Adipocyte (in vitro differentiated cells): ENCODE results near the gene LRRC4B.
"Not testable (repeated sequence)": the region's sequence is repeated elsewhere in the genome, so short reads cannot be mapped to it uniquely, and the experiment has no call there.

Experiments used
- DNase-seq: peaks from one replicate; pipeline ENCODE4 v3.0.0-alpha.2; 2015; ENCODE audit warnings: low read depth
- H3K27me3 ChIP-seq: replicated peaks from 2 replicates; pipeline ENCODE4 v1.7.0; 2013; ENCODE audit warnings: mild to moderate bottlenecking, low read length, moderate library complexity; ENCODE audit not compliant: control insufficient read depth, insufficient read depth
- H3K36me3 ChIP-seq: 2 replicates; pipeline ENCODE4 v1.7.0; 2013; ENCODE audit warnings: low read length, mild to moderate bottlenecking, moderate library complexity; ENCODE audit not compliant: control insufficient read depth, insufficient read depth, severe bottlenecking
- H3K4me1 ChIP-seq: 2 replicates; pipeline ENCODE4 v1.7.0; 2013; ENCODE audit warnings: mild to moderate bottlenecking, low read length, moderate library complexity; ENCODE audit not compliant: control insufficient read depth, insufficient read depth
- H3K4me3 ChIP-seq: 2 replicates; pipeline ENCODE4 v1.7.0; 2013; ENCODE audit warnings: mild to moderate bottlenecking, low read length, moderate library complexity
- H3K9ac ChIP-seq: 2 replicates; pipeline ENCODE4 v1.7.0; 2013; ENCODE audit warnings: mild to moderate bottlenecking, low read length, moderate library complexity
- H3K9me3 ChIP-seq: 2 replicates; pipeline ENCODE4 v1.7.0; 2013; ENCODE audit warnings: mild to moderate bottlenecking, low read length, moderate library complexity; ENCODE audit not compliant: control insufficient read depth

Gene LRRC4B

DNA sequence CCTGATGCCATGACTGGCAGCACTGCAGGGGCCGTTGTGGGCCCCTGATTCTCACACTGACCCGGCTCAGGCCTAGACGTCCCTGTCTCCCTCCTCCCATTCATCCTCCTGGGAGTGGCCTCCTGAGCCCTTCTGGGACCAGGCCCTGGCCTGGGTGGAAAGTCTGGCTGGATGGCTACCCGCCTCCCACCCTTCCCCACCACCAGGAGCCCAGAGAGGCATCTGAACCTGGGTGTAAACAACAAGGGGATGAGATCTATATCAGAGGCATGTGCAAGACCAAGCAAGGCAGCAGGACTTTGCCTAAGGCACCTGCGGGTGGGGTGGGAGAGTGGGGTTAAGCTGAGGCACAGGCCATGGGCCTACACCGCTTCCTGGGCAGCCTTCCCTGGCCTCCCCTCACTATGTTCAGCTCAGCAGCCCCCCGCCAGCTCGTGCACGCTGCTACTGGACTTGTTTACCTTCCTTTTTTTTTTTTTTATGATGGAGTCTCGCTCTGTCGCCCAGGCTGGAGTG is 32.5 kb downstream of the LRRC4B start:
- Histone ChIP-seq H3K9me3 (peaks cover 18% of the 10 kb centered on the region), H3K36me3 (no peaks in the 10 kb centered on the region)

DNA sequence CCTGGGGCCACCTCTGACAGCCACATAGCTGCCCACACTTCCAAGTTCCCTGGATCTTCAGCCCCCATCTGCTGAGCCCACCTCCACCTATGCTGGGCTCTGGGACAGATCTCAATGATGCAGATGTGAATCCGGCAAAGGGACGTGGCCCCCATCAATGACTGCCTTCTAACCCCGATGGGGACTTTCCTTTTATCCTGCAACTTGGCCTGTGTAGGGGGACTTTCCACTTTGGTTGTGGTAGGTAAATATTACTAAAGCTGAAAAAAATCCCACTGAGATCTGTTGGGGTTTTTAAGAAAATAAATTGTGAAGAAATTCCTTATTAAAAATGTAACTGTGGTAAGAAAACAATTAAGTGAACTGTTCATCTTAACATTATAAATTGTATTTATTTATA is 33.8 kb downstream of the LRRC4B start:
- Histone ChIP-seq H3K9me3 (peaks cover 18% of the 10 kb centered on the region), H3K36me3 (no peaks in the 10 kb centered on the region)

More for the DNA sequence above, 32.5 kb downstream of the LRRC4B start:
- Histone ChIP-seq H3K27me3 (no peaks in the 10 kb centered on the region), H3K4me3 (no peak overlapping the region), H3K4me1 (no peaks in the 10 kb centered on the region), H3K9ac (no peak overlapping the region)
- no peak for DNase-seq

DNA sequence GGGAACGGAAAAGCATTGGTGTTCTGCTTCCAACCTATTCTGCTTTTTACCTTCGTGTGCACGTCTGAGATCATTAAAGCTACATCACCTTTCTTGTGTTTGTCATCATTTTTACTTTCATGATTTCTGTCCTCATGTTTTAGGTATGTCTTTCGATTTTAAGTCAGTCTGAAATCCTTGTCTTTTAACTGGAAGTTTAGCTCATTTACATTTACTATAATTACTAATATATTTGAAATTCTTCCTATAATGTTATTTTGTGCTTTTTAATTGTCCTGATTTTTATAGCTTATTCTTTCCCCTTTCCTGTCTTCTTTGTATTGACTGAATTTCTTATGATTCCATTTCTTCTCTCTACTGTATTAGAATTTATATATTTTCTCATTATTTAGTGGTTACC is 35.3 kb downstream of the LRRC4B start:
- no peak overlapping the region for H3K4me3 ChIP-seq
- H3K4me1 ChIP-seq: no peaks in the 10 kb centered on the region
- no peak for DNase-seq
- H3K36me3 ChIP-seq: no peaks in the 10 kb centered on the region
- peaks cover 18% of the 10 kb centered on the region for H3K9me3 ChIP-seq
- H3K9ac ChIP-seq: no peak overlapping the region
- H3K27me3 ChIP-seq: peaks cover 3% of the 10 kb centered on the region

More for the DNA sequence above, 33.8 kb downstream of the LRRC4B start:
- no peak for DNase-seq
- Histone ChIP-seq H3K27me3 (no peaks in the 10 kb centered on the region), H3K4me1 (no peaks in the 10 kb centered on the region), H3K9ac (no peak overlapping the region), H3K4me3 (no peak overlapping the region)

DNA sequence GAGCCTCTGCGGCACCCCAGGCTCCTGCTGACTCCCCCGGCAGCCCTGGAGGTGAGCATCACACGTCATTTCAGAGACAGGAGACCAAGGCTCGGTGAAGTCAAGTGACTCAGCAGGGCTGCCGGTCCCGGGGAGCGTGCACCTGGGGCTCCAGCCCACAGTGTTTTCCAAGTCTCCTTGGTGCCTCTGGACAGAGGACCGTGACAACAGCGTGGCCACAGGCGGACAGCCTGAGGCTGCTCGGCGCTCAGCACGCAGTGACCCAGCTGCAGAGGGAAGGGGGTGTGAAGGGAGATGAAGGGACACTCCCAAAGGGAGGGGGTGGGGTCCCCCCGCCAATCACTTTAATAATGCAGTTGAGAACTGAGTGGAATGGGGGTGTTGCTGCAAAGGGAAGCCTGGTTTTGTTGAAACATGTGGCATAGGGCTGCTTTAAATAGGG is 37.0 kb downstream of the LRRC4B start:
- no peak for DNase-seq

DNA sequence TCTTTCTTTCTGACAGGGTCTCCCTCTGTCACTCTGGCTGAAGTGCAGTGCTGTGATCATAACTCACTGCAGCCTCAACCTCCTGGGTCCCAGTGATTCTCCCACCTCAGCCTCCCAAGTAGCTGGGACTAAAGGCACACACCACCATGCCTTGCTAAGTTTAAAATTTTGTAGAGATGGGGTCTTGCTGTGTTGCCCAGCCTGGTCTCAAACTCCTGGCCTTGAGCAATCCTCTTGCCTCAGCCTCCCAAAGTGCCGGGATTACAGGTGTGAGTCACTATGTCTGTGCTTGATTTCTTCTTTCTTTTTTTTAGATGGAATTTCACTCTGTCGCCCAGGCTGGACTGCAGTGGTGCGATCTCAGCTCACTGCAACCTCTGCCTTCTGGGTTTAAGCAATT is 40.2 kb downstream of the LRRC4B start:
- not testable (repeated sequence) for H3K36me3 ChIP-seq, H3K9me3 ChIP-seq, H3K27me3 ChIP-seq, H3K4me1 ChIP-seq, H3K9ac ChIP-seq, H3K4me3 ChIP-seq, DNase-seq

More for the DNA sequence above, 37.0 kb downstream of the LRRC4B start:
- H3K9ac ChIP-seq: no peak overlapping the region
- no peaks in the 10 kb centered on the region for H3K36me3 ChIP-seq
- no peaks in the 10 kb centered on the region for H3K4me1 ChIP-seq
- peaks cover 18% of the 10 kb centered on the region for H3K9me3 ChIP-seq
- H3K27me3 ChIP-seq: peaks cover 3% of the 10 kb centered on the region
- no peak overlapping the region for H3K4me3 ChIP-seq

DNA sequence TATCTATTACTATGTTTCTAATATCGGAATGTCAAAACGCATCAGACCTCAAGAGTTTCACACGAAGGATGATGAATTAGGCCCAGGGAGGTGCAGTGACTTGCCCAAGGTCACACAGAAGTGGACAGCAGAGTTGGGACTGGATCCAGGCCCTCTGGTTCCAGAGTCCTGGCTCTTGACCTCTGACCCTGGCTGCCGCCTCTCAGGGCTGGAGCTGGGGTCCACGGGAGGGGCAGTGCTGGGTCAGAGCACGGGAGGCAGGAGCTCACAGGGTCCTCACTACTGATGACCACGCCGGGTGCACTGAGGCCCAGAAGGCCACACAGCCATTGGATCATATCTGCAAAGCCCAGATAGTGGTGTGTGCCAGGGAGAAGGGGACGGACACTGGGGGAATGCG is 45.4 kb downstream of the LRRC4B start:
- peaks cover 5% of the 10 kb centered on the region for H3K27me3 ChIP-seq
- H3K36me3 ChIP-seq: no peaks in the 10 kb centered on the region
- no peak overlapping the region for H3K9ac ChIP-seq
- no peak for DNase-seq
- no peak overlapping the region for H3K4me3 ChIP-seq
- H3K4me1 ChIP-seq: no peaks in the 10 kb centered on the region
- H3K9me3 ChIP-seq: no peaks in the 10 kb centered on the region

DNA sequence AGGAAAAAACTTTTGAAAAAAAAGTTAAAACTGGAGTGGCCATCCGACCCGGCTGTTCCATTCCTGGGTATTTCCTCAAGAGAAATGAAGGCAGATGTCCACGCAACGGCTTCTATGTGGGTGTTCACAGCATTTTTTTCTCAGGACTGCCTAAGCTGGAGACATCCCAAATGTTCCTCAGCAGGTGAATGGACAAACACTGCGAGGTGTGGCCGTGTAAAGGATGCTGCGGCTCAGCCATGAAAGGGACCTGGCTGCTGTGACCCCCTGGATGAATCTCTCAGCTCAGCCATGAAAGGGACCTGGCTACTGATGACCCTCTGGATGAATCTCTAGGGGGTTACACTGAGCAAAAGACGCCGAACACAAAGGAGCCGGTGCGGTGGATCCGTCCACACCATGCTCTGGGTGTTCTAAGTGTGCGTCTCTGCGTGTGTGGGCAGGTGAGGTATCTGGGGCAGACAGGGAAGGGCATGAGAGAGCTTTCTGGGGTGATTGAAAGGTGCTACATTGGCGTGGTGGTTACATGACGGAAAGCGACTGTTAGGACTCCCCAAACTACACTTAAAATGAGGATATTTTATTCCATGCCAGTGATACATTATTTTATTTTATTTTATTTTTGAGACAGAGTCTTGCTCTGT is 47.3 kb downstream of the LRRC4B start:
- Histone ChIP-seq H3K4me1 (no peaks in the 10 kb centered on the region), H3K9ac (no peak overlapping the region), H3K27me3 (peaks cover 5% of the 10 kb centered on the region), H3K9me3 (no peaks in the 10 kb centered on the region), H3K4me3 (no peak overlapping the region), H3K36me3 (no peaks in the 10 kb centered on the region)
- no peak for DNase-seq

DNA sequence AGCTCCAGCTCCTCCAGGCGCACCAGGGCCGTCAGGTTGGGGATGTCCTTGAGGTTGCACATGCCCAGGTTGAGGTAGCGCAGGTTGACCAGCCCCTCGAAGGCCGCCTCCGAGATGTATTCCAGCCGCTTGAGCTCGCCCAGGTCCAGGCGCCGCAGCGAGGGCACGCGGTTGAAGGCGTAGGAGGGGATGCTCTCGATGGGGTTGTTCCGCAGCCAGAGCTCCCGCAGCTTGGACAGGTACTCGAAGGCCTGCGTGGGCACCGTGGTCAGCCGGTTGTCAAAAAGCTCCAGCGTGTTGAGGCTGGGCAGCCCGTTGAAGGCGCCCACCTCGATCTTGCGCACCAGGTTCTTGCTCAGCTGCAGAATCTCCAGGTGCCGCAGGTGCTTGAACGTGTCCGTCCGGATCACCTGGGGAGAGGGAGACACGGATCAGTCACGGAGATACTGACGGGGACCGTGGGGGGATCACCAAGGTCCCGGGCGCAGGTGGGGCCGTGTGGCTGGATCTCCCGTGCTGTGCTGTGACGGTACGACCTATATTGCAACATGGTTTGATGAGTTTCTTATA is 49.1 kb downstream of the LRRC4B start:
- H3K27me3 ChIP-seq: peaks cover 2% of the 10 kb centered on the region
- H3K9me3 ChIP-seq: no peaks in the 10 kb centered on the region
- H3K36me3 ChIP-seq: no peaks in the 10 kb centered on the region
- H3K9ac ChIP-seq: no peak overlapping the region
- no peaks in the 10 kb centered on the region for H3K4me1 ChIP-seq
- DNase-seq: no peak
- H3K4me3 ChIP-seq: no peak overlapping the region

DNA sequence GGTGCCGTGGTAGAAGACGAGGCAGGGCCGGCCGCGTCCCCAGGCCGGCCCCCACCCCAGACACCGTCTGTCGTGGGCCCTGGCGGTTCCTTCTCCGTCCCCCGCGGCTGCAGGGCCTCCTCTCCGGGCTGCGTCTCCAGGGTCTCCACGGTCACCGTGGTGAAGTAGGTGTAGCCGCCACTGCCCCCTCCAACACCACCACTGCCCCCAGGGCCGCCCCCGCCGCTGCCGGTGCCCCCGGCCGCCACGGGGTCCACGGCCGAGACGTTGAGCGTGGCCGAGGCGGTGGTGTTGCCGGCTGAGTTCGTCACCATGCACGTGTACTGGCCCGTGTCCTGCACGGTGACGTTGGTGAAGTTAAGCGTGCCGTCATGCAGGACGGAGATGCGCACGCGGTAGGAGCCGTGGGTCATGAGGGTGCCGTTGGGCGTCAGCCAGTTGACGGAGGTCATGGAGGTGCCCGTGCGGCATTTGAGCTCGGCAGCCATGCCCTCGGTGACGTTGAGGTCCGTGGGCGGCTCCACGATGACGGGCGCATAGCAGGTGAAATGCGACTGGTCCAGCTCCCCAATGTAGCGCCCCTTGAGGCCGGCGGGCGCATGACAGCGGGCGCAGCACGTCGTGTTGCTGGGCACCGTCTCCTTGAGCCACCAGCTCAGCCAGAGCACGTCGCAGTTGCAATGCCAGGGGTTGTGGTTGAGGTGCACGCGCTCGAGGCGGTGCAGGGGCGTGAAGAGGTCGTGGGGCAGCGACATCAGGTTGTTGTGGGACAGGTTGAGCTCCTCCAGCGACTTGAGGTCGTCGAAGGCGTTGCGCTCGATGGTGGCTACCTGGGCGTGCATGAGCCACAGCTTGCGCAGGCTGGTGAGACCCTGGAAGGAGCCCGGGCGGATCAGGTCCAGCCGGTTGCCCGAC is 49.9 kb downstream of the LRRC4B start:
- H3K36me3 ChIP-seq: no peaks in the 10 kb centered on the region
- no peak overlapping the region for H3K4me3 ChIP-seq
- no peak overlapping the region for H3K9ac ChIP-seq
- H3K27me3 ChIP-seq: peaks cover 2% of the 10 kb centered on the region
- H3K4me1 ChIP-seq: no peaks in the 10 kb centered on the region
- no peaks in the 10 kb centered on the region for H3K9me3 ChIP-seq
- no peak for DNase-seq

DNA sequence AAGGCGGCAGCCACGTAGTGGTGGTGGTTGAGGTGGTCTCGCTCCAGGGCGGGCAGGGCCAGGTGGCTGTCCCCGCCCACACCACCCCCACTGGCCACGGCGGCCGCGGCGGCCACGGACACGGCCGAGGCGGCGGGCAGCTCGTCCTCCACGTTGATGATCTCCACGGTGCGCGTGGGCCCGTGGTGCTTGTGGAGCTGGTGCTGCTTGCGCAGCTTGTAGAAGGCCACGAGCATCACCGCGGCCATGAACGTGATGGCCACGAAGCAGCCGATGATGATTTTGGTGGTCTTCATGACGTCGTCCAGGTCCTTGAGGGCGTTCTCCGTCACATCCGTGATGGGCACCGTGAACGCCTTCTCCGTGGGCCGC is 50.5 kb downstream of the LRRC4B start:
- no peaks in the 10 kb centered on the region for H3K9me3 ChIP-seq
- no peaks in the 10 kb centered on the region for H3K36me3 ChIP-seq
- no peak overlapping the region for H3K4me3 ChIP-seq
- no peak overlapping the region for H3K9ac ChIP-seq
- no peak for DNase-seq
- no peaks in the 10 kb centered on the region for H3K4me1 ChIP-seq
- H3K27me3 ChIP-seq: peaks cover 2% of the 10 kb centered on the region

DNA sequence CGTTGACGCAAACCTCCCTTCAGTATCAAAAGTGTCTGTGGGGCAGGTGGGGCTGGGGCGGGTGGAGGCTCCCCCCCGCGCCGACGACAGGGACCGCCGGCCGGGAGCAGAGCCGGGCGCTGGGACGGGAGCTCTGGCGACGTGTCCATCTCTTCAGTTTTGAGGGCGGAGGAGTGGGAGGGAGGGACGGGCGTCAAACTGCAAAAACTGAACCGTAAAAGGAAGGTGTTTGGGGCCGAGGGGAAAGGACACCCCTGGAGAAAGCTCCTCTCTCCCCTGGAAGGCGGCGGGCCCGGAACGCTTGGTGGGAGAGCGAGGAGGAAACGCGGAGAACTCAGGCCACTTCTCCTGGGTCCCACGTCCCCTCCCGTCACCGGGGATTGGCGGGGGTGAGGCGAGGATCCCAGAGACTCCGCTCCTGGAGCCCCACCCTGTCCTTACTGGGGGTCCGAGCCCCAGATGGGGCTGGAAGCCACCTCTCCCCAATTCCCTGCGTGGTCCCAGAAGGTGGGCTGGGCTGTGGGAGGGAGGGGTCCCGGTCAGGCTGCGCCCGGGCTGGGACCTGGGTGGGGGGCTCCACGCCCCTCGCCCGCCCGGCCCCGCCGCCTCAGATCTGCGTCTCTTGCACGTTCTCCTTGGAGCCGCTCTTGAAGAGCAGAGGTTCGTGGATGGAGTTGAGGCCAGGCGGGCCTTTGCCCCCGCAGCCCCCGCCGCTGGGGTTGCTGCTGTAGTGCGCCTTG is 51.1 kb downstream of the LRRC4B start:
- Histone ChIP-seq H3K9me3 (no peaks in the 10 kb centered on the region), H3K9ac (no peak overlapping the region), H3K27me3 (peaks cover 2% of the 10 kb centered on the region), H3K4me1 (no peaks in the 10 kb centered on the region), H3K4me3 (no peak overlapping the region), H3K36me3 (no peaks in the 10 kb centered on the region)
- DNase-seq: no peak
